Vagina (tissue), 2 donors: ENCODE measurements around the gene CR2. TPM values are rescaled to one million over a fixed set of nuclear protein-coding genes. Genes with fewer than 3 reads are reported as not detected.

Experiments used
- DNase-seq, 2 donors: peaks; one replicate each; pipeline ENCODE4 v3.0.0-alpha.2; 2017; ENCODE audit errors: extremely low spot score in 2 of 2
- H3K27ac ChIP-seq: fragments of 200-600 bp; sonication (generic); one replicate; pipeline ENCODE4 v1.5.1; 2019
- H3K27me3 ChIP-seq: fragments of 200-600 bp; sonication (generic); one replicate; pipeline ENCODE4 v1.5.1; 2019
- H3K36me3 ChIP-seq, 2 donors: fragments of 200-600 bp; sonication (generic); one replicate each; pipeline ENCODE4 v1.5.1; 2017 to 2019
- H3K4me1 ChIP-seq: fragments of 200-600 bp; sonication (generic); one replicate; pipeline ENCODE4 v1.5.1; 2019
- H3K4me3 ChIP-seq, 2 donors: fragments of 200-600 bp; sonication (generic); 1 replicate in 1 of 2; 2 replicates in 1 of 2; pipeline ENCODE4 v1.5.1; 2016 to 2019
- H3K9me3 ChIP-seq: fragments of 200-600 bp; sonication (generic); one replicate; pipeline ENCODE4 v1.5.1; 2019
- POLR2A ChIP-seq, 2 donors: fragments of 450-650 bp; IDR thresholded peaks; one replicate each; pipeline ENCODE4 v1.6.1; 2017; ENCODE audit warnings: antibody characterized with exemption in 2 of 2, mild to moderate bottlenecking in 2 of 2, moderate library complexity in 2 of 2
- POLR2AphosphoS5 ChIP-seq, 2 donors: sonication (generic); formaldehyde crosslinking; IDR thresholded peaks; one replicate each; pipeline ENCODE4 v1.9.0; 2017; ENCODE audit warnings: antibody characterized with exemption in 2 of 2, mild to moderate bottlenecking in 2 of 2, low read depth in 1 of 2; ENCODE audit not compliant: insufficient read depth in 1 of 2
- intact Hi-C: fragments of 100-400 bp; cut with DNase I; formaldehyde crosslinking; loops from one replicate; pipeline ENCODE4 v1.15.1; 2023
- total RNA-seq: library from RNA; depleted of rRNA; stranded (reverse); fragments of >200 nt; gene quantifications from one replicate; pipeline ENCODE4 v1.2.3, GENCODE V29; 2016
- TF ChIP-seq, protein P1 (sequence below), 3 experiments: fragments of 450-650 bp in 2 of 3; fragments of 200-600 bp in 1 of 3; sonication (generic) in 1 of 3; IDR thresholded peaks; one replicate each; pipeline ENCODE4 v1.5.1; 2017 to 2019; ENCODE audit warnings: antibody characterized with exemption in 3 of 3, mild to moderate bottlenecking in 2 of 3, moderate library complexity in 2 of 3

The CR2 gene
- not detected for total RNA-seq

GRCh38 chr1:207454046-207454964 lies at the start of gene CR2:
CR2 (plus strand) TSS chr1:207454328; CDS start chr1:207454419, 91 bp downstream.
- Histone ChIP-seq H3K36me3 (no peaks in the 10 kb centered on the region), H3K9me3 (no peaks in the 10 kb centered on the region), H3K4me1 (peaks cover 14% of the 10 kb centered on the region), H3K4me3 (peak within 1 kb of the TSS; percentile 30 to 36), H3K27me3 (no peaks in the 10 kb centered on the region), H3K27ac (no peak within 1 kb of the TSS)
- no peak for DNase-seq
- TF ChIP-seq POLR2AphosphoS5 (IDR thresholded peaks at IDR 0.05; ENCODE audit: insufficient read depth in 1 of 2, low read depth in 1 of 2) (no peak), POLR2A (IDR thresholded peaks at IDR 0.05) (no peak)
- TF ChIP-seq, protein P1, sequence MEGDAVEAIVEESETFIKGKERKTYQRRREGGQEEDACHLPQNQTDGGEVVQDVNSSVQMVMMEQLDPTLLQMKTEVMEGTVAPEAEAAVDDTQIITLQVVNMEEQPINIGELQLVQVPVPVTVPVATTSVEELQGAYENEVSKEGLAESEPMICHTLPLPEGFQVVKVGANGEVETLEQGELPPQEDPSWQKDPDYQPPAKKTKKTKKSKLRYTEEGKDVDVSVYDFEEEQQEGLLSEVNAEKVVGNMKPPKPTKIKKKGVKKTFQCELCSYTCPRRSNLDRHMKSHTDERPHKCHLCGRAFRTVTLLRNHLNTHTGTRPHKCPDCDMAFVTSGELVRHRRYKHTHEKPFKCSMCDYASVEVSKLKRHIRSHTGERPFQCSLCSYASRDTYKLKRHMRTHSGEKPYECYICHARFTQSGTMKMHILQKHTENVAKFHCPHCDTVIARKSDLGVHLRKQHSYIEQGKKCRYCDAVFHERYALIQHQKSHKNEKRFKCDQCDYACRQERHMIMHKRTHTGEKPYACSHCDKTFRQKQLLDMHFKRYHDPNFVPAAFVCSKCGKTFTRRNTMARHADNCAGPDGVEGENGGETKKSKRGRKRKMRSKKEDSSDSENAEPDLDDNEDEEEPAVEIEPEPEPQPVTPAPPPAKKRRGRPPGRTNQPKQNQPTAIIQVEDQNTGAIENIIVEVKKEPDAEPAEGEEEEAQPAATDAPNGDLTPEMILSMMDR (IDR thresholded peaks at IDR 0.05), result no peak
- intact Hi-C loops, result no loop called here

DNA sequence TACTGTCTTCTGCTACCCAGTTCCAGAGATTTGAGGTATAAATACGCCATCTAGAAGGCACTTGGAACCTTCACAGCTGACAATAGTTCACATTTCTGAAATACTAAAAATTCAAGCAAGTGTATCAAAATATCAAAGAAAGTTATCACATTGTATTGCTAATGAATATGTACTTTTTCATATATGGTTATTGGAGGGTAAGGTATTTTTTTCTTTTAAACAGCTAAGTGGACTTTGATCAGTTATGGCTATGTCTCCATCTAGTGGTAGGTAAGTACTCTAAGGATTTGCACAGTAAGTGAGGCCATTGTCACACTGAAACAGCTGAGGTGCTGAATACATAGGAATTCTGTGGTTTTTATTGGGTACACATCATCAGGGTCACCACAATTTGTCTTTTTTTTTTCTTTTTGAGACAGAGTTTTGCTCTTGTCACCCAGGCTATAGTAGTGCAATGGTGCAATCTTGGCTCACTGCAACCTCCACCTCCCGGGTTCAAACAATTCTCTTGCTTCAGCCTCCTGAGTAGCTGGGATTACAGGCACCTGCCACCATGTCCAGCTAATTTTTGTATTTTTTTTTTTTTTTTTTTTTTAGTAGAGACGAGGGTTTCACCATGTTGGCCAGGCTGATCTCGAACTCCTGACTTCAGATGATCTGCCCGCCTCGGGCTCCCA lies 49.1 kb upstream of the CR2 start:
- H3K27ac ChIP-seq, result no peak overlapping the region
- intact Hi-C loops, result no loop called here
- no peaks in the 10 kb centered on the region for H3K36me3 ChIP-seq

GRCh38 chr1:207405814-207406213 lies 48.3 kb upstream of the CR2 start:
- H3K27me3 ChIP-seq, result no peaks in the 10 kb centered on the region
- H3K4me1 ChIP-seq, result no peaks in the 10 kb centered on the region
- no peaks in the 10 kb centered on the region for H3K9me3 ChIP-seq
- no peak for DNase-seq
- no peak overlapping the region for H3K4me3 ChIP-seq
- H3K36me3 ChIP-seq, result no peaks in the 10 kb centered on the region
- TF ChIP-seq, protein P1 (IDR thresholded peaks at IDR 0.05), result no peak
- TF ChIP-seq POLR2AphosphoS5 (IDR thresholded peaks at IDR 0.05; ENCODE audit: insufficient read depth in 1 of 2, low read depth in 1 of 2), result no peak
- no peak for TF ChIP-seq POLR2A (IDR thresholded peaks at IDR 0.05)
- intact Hi-C loops, result no loop called here
- no peak overlapping the region for H3K27ac ChIP-seq

More for the DNA sequence above, 49.1 kb upstream of the CR2 start:
- no peaks in the 10 kb centered on the region for H3K27me3 ChIP-seq
- H3K4me1 ChIP-seq, result no peaks in the 10 kb centered on the region
- DNase-seq, result no peak
- TF ChIP-seq, protein P1 (IDR thresholded peaks at IDR 0.05), result peak; percentile 22 to 61 (median 50)
- TF ChIP-seq POLR2AphosphoS5 (IDR thresholded peaks at IDR 0.05; ENCODE audit: insufficient read depth in 1 of 2, low read depth in 1 of 2), result no peak
- no peak for TF ChIP-seq POLR2A (IDR thresholded peaks at IDR 0.05)
- H3K4me3 ChIP-seq, result no peak overlapping the region
- no peaks in the 10 kb centered on the region for H3K9me3 ChIP-seq

- TF ChIP-seq POLR2A (IDR thresholded peaks at IDR 0.05) (no peak), POLR2AphosphoS5 (IDR thresholded peaks at IDR 0.05; ENCODE audit: insufficient read depth in 1 of 2, low read depth in 1 of 2) (no peak)
- TF ChIP-seq, protein P1 (IDR thresholded peaks at IDR 0.05), result no peak
- Histone ChIP-seq H3K36me3 (no peaks in the 10 kb centered on the region), H3K27ac (no peak overlapping the region), H3K4me3 (no peak overlapping the region), H3K4me1 (no peaks in the 10 kb centered on the region), H3K9me3 (no peaks in the 10 kb centered on the region), H3K27me3 (no peaks in the 10 kb centered on the region)
- intact Hi-C loops, result no loop called here
- DNase-seq, result no peak
These were observed 46.4 kb upstream of the CR2 start for GRCh38 chr1:207407655-207408260.
